K562 (cell line): ENCODE data around the gene EXOC6. TPM values are rescaled to one million over a fixed set of nuclear protein-coding genes. Genes with fewer than 3 reads are reported as not detected.
A peak's percentile ranks its signal among the peaks of the same experiment; 100 is the strongest.

ENCODE experiments used
- ATAC-seq: fragments of 200-7000 bp; cut with Tn5 transposase; 3 replicates; pipeline ENCODE4 v1.9.1; 2020; ENCODE audit warnings: moderate library complexity
- BruUV-seq: library from RNA; stranded (reverse); fragments of 400-500 nt; replicated peaks from 2 replicates; lab custom pipeline; 2021; lab: Mats Ljungman, UMichigan
- CTCF ChIA-PET: fragments of 300-600 bp; formaldehyde crosslinking; extraction: SDS; loops from one replicate; lab custom pipeline; 2021; ENCODE audit warnings: low intra/inter-chr PET ratio; lab: Yijun Ruan, JAX
- POLR2A ChIA-PET: fragments of 300-600, 350-650 bp; sonication (Branson Sonifier 250); formaldehyde crosslinking; extraction: SDS; loops from one replicate; lab custom pipeline; 2021; ENCODE audit warnings: antibody characterized with exemption, inconsistent platforms; lab: Yijun Ruan, JAX
- DNase-seq, 4 experiments: peaks; one replicate each; pipeline versions ENCODE4 v3.0.0 to v3.0.0-alpha.2; 2011 to 2018; ENCODE audit warnings: low spot score in 3 of 4, mixed read lengths in 3 of 4; ENCODE audit errors: extremely low read depth in 1 of 4
- FAIRE-seq: peaks from 2 replicates; lab custom pipeline; 2011; peaks lifted over from hg19 to GRCh38; lab: Jason Lieb, UNC
- H2AFZ ChIP-seq: 2 replicates; pipeline ENCODE4 v1.6.0; 2011; ENCODE audit warnings: low read depth, low read length, control low read depth, inconsistent platforms
- H3K27ac ChIP-seq: fragments of 200-600 bp; 3 replicates; pipeline ENCODE4 v1.8.0; 2011; ENCODE audit warnings: low read depth, mild to moderate bottlenecking, control low read depth, inconsistent platforms, low read length, moderate library complexity, mixed read lengths; ENCODE audit errors: extremely low read depth
- H3K27me3 ChIP-seq, 2 experiments: fragments of 300-600 bp in 1 of 2; 2 replicates in 1 of 2; 3 replicates in 1 of 2; pipeline versions ENCODE4 v1.6.0 to v1.8.0; 2011; ENCODE audit warnings: inconsistent platforms in 2 of 2, low read length in 2 of 2, mild to moderate bottlenecking in 1 of 2, mixed read lengths in 1 of 2, moderate library complexity in 1 of 2; ENCODE audit not compliant: control insufficient read depth in 2 of 2, insufficient read depth in 2 of 2
- H3K36me3 ChIP-seq: fragments of 300-600 bp; 3 replicates; pipeline ENCODE4 v1.8.0; 2011; ENCODE audit warnings: mild to moderate bottlenecking, low read length, inconsistent platforms; ENCODE audit not compliant: control insufficient read depth, insufficient read depth
- H3K4me1 ChIP-seq, 2 experiments: fragments of 200-600 bp in 1 of 2; replicated peaks in 1 of 2; 2 replicates in 1 of 2; 3 replicates in 1 of 2; pipeline versions ENCODE4 v1.5.1 to v1.8.0; 2011; ENCODE audit warnings: inconsistent platforms in 2 of 2, low read length in 2 of 2, mild to moderate bottlenecking in 1 of 2, mixed read lengths in 1 of 2, moderate library complexity in 1 of 2; ENCODE audit not compliant: control insufficient read depth in 2 of 2, insufficient read depth in 2 of 2
- H3K4me2 ChIP-seq: 2 replicates; pipeline ENCODE4 v1.6.1; 2011; ENCODE audit warnings: low read length, control low read depth, inconsistent platforms, mixed read lengths; ENCODE audit not compliant: insufficient read depth
- H3K4me3 ChIP-seq: fragments of 200-600 bp; sonication (generic), shearing (Covaris generic); 2 replicates; pipeline ENCODE4 v1.5.1; 2016; ENCODE audit warnings: control low read depth, inconsistent platforms
- H3K79me2 ChIP-seq: fragments of 200-600 bp; 3 replicates; pipeline ENCODE4 v1.8.0; 2011; ENCODE audit warnings: low read length, inconsistent platforms; ENCODE audit not compliant: control insufficient read depth, insufficient read depth
- H3K9ac ChIP-seq, 2 experiments: 2 replicates each; pipeline versions ENCODE4 v1.6.0 to v1.6.1; 2011; ENCODE audit warnings: low read depth in 2 of 2, low read length in 2 of 2, control low read depth in 1 of 2, inconsistent platforms in 1 of 2, mild to moderate bottlenecking in 1 of 2, mixed read lengths in 1 of 2; ENCODE audit not compliant: insufficient read depth in 1 of 2
- H3K9me1 ChIP-seq: one replicate; pipeline ENCODE4 v1.6.0; 2011; ENCODE audit warnings: inconsistent platforms, mild to moderate bottlenecking, low read length, moderate library complexity; ENCODE audit not compliant: control insufficient read depth, insufficient read depth
- H3K9me3 ChIP-seq: replicated peaks from 2 replicates; pipeline ENCODE4 v1.5.1; 2011; ENCODE audit warnings: low read depth, low read length, inconsistent platforms; ENCODE audit not compliant: control insufficient read depth, insufficient read depth
- H4K20me1 ChIP-seq: replicated peaks from 2 replicates; pipeline ENCODE4 v1.6.1; 2011; ENCODE audit warnings: low read length, inconsistent platforms, mixed read lengths; ENCODE audit not compliant: control insufficient read depth, insufficient read depth
- ARID1B ChIP-seq: fragments of 450-650 bp; IDR thresholded peaks from 2 replicates; pipeline ENCODE4 v1.6.1; 2016; ENCODE audit warnings: antibody characterized with exemption, mild to moderate bottlenecking, inconsistent platforms
- BRF1 ChIP-seq: IDR thresholded peaks from 3 replicates; pipeline ENCODE4 v1.6.1; 2011; ENCODE audit warnings: borderline replicate concordance, mild to moderate bottlenecking; ENCODE audit not compliant: insufficient read length; ENCODE audit errors: extremely low read depth
- CREBBP ChIP-seq: IDR thresholded peaks from one replicate; pipeline ENCODE4 v1.6.1; 2012; ENCODE audit warnings: low read depth, mild to moderate bottlenecking, control low read depth, inconsistent platforms, low read length
- ELF4 ChIP-seq: fragments of 450-650 bp; formaldehyde crosslinking; IDR thresholded peaks from 2 replicates; pipeline ENCODE4 v1.4.0; 2022; ENCODE audit warnings: missing genetic modification characterization
- FOXJ3 ChIP-seq: sonication (generic); formaldehyde crosslinking; IDR thresholded peaks from 2 replicates; pipeline ENCODE4 v1.4.0; 2020; ENCODE audit warnings: mild to moderate bottlenecking, missing genetic modification reagents
- GATAD2A ChIP-seq: fragments of 450-650 bp; IDR thresholded peaks from 2 replicates; pipeline ENCODE4 v1.6.1; 2017
- MEF2A ChIP-seq: IDR thresholded peaks from 2 replicates; pipeline ENCODE4 v1.6.1; 2011; ENCODE audit warnings: low read depth, mild to moderate bottlenecking, low read length, moderate library complexity; ENCODE audit not compliant: control insufficient read depth
- POLR3G ChIP-seq: IDR thresholded peaks from 2 replicates; pipeline ENCODE4 v1.6.1; 2011; ENCODE audit not compliant: insufficient read length, insufficient replicate concordance; ENCODE audit errors: extremely low read depth
- SMARCC2 ChIP-seq: fragments of 450-650 bp; IDR thresholded peaks from 2 replicates; pipeline ENCODE4 v1.6.1; 2017; ENCODE audit warnings: antibody characterized with exemption, moderate library complexity, mild to moderate bottlenecking, low read depth
- TFAM ChIP-seq: fragments of 250-450 bp; sonication (Bioruptor Pico); conservative IDR thresholded peaks from 2 replicates; pipeline ENCODE4 v1.5.0; 2021; ENCODE audit warnings: mild to moderate bottlenecking, moderate library complexity
- ZNF41 ChIP-seq: fragments of 250-450 bp; sonication (Bioruptor Pico); conservative IDR thresholded peaks from 2 replicates; pipeline ENCODE4 v1.4.0; 2020; ENCODE audit warnings: mild to moderate bottlenecking
- WGBS: fragments of 100-300 bp; shearing (Covaris generic); methylation state at CpG from one replicate; pipeline ENCODE4 v1.1.6; 2016; ENCODE audit warnings: low coverage, mixed read lengths; ENCODE audit not compliant: insufficient coverage; ENCODE audit errors: missing lambda C conversion rate; 5-methylcytosine and 5-hydroxymethylcytosine counted together
- in situ Hi-C: fragments of 300-500 bp; cut with MboI; formaldehyde crosslinking; loops from 4 replicates; pipeline ENCODE4 v1.15.0; 2018; ENCODE audit warnings: inconsistent platforms, mixed read lengths
- intact Hi-C: fragments of 100-400 bp; cut with micrococcal nuclease; formaldehyde crosslinking; loops from 2 replicates; pipeline ENCODE4 v1.14.2; 2022
- polyA plus RNA-seq, 8 experiments: library from polyadenylated mRNA; depleted of rRNA in 4 of 8; stranded (reverse) in 5 of 8; unstranded in 3 of 8; fragments of >200 nt; fragmentation: Nextera tagmentation in 2 of 8; fragmentation: Illumina TruSeq in 1 of 8; extraction: Ambion mirVana in 2 of 8; extraction: Trizol in 1 of 8; gene quantifications; 2 replicates each; pipeline versions ENCODE4 v1.2.1 to v1.2.3, GENCODE V29; 2011 to 2014; ENCODE audit warnings: inconsistent platforms in 1 of 8, missing spikeins in 1 of 8
- total RNA-seq, 7 experiments: library from RNA; depleted of rRNA in 6 of 7; stranded (reverse); fragments of >200 nt in 6 of 7; fragmentation: Illumina TruSeq in 2 of 7; extraction: Trizol in 2 of 7; gene quantifications; 2 replicates each; pipeline versions ENCODE4 v1.2.1 to v1.2.3, GENCODE V29; 2011 to 2021; ENCODE audit warnings: low replicate concordance in 1 of 7

Gene EXOC6
- total and polyA plus RNA-seq, 9 of the 15 experiments (the other 6 are each of a cell fraction or from before 2014, with no cell fraction given), result 13.9 to 42.8 (median 24.9) TPM

GRCh38 chr10:93098816-93099215 is 250.5 kb downstream of the EXOC6 start:
- 24% methylated on average over 3 of the region's 3 CpGs for WGBS
- H3K9me1 ChIP-seq, result no peaks in the 10 kb centered on the region
- no peak overlapping the region for H3K4me2 ChIP-seq
- ATAC-seq (no peak), FAIRE-seq (no peak), DNase-seq (no peak)
- H2AFZ ChIP-seq, result peak overlapping the region; percentile 34; the same call in 1 of the 2 replicates
- H3K36me3 ChIP-seq, result no peaks in the 10 kb centered on the region
- ChIA-PET CTCF (no interaction called here), POLR2A (interaction anchor here (0.7 kb wide), 1 partner anchor 34 kb away, joined by 3 read pairs; no protein-coding TSS in a partner anchor)
- no peak for TF ChIP-seq ARID1B
- no peak for TF ChIP-seq MEF2A
- TF ChIP-seq SMARCC2, result no peak
- no peak for TF ChIP-seq CREBBP
- no peak for TF ChIP-seq ZNF41 (CRISPR knock-in tag)
- no peak for TF ChIP-seq FOXJ3 (CRISPR knock-in tag)
- TF ChIP-seq BRF1, result no peak
- TF ChIP-seq GATAD2A, result no peak
- no peak for TF ChIP-seq ELF4 (CRISPR knock-in tag)
- no peak for TF ChIP-seq TFAM (CRISPR knock-in tag)
- no peak for TF ChIP-seq POLR3G
- no peak overlapping the region for H3K9ac ChIP-seq
- no TSS peak for BruUV-seq
- peaks cover 7 to 11% of the 10 kb centered on the region in 2 experiments; a peak in 4 of 5 replicates for H3K4me1 ChIP-seq
- H3K79me2 ChIP-seq, result no peaks in the 10 kb centered on the region
- H4K20me1 ChIP-seq, result no peaks in the 10 kb centered on the region
- intact Hi-C loops (no loop called here), in situ Hi-C loops (no loop called here)
- no peaks in the 10 kb centered on the region for H3K27me3 ChIP-seq
- no peaks in the 10 kb centered on the region for H3K9me3 ChIP-seq
- no peak overlapping the region for H3K27ac ChIP-seq
- H3K4me3 ChIP-seq, result no peak overlapping the region
